Measurements from ENCODE around the gene ZNF608. TPM values are rescaled to one million over a fixed set of nuclear protein-coding genes. Genes with fewer than 3 reads are reported as not detected.

The ZNF608 gene
- total RNA-seq, 4 donors from 2014 or later, result 26.6 to 33.4 (median 29.5) TPM

- Histone ChIP-seq H3K4me1 (peaks cover 29 to 93% (median 86%) of the 10 kb centered on the region in 4 donors), H3K9me3 (no peaks in the 10 kb centered on the region), H3K4me3 (no peak overlapping the region), H3K27ac (replicated peaks in 1 of 4) (peak overlapping the region in 2 of 4 donors; percentile 12 to 16), H3K27me3 (no peaks in the 10 kb centered on the region), H3K36me3 (no peaks in the 10 kb centered on the region)
- WGBS, result 100% methylated on average over 1 of the region's 1 CpG
- intact Hi-C loops (cut with DNase I), result no loop called here
- TF ChIP-seq POLR2A (IDR thresholded peaks at IDR 0.05; ENCODE audit: low read depth), result no peak
- no peak for TF ChIP-seq CTCF (IDR thresholded peaks at IDR 0.05)
- no peak for TF ChIP-seq POLR2AphosphoS5 (IDR thresholded peaks at IDR 0.05)
- no peak for TF ChIP-seq EP300 (IDR thresholded peaks at IDR 0.05)
- DNase-seq (ENCODE audit: extremely low spot score), result no peak
Measured at GRCh38 chr5:124733329-124733650, 13.1 kb downstream of the ZNF608 start.

- TF ChIP-seq EP300 (IDR thresholded peaks at IDR 0.05) (no peak), POLR2AphosphoS5 (IDR thresholded peaks at IDR 0.05) (no peak), POLR2A (IDR thresholded peaks at IDR 0.05; ENCODE audit: low read depth) (no peak), CTCF (IDR thresholded peaks at IDR 0.05) (no peak)
- WGBS, result 95% methylated on average over 3 of the region's 3 CpGs
Measured at GRCh38 chr5:124732428-124733328, 13.8 kb downstream of the ZNF608 start.

GRCh38 chr5:124730381-124730780, 16.1 kb downstream of the ZNF608 start:
- H3K4me3 ChIP-seq, result no peak overlapping the region
- 63% methylated on average over 2 of the region's 2 CpGs for WGBS
- no peaks in the 10 kb centered on the region for H3K9me3 ChIP-seq
- H3K27ac ChIP-seq (replicated peaks in 1 of 4), result peak overlapping the region; percentile 40 to 57 (median 50)
- no peak for TF ChIP-seq EP300 (IDR thresholded peaks at IDR 0.05)
- no peak for TF ChIP-seq POLR2A (IDR thresholded peaks at IDR 0.05; ENCODE audit: low read depth)
- TF ChIP-seq POLR2AphosphoS5 (IDR thresholded peaks at IDR 0.05), result no peak
- no peak for TF ChIP-seq CTCF (IDR thresholded peaks at IDR 0.05)
- intact Hi-C loops (cut with DNase I), result no loop called here
- H3K27me3 ChIP-seq, result no peaks in the 10 kb centered on the region
- H3K4me1 ChIP-seq, result peaks cover 18 to 87% (median 74%) of the 10 kb centered on the region in 4 donors
- DNase-seq (ENCODE audit: extremely low spot score), result no peak
- no peaks in the 10 kb centered on the region for H3K36me3 ChIP-seq

More at GRCh38 chr5:124732428-124733328, 13.8 kb downstream of the ZNF608 start:
- Histone ChIP-seq H3K9me3 (no peaks in the 10 kb centered on the region), H3K4me1 (peaks cover 27 to 87% (median 81%) of the 10 kb centered on the region in 4 donors), H3K4me3 (no peak overlapping the region), H3K36me3 (no peaks in the 10 kb centered on the region), H3K27ac (replicated peaks in 1 of 4) (peak overlapping the region; percentile 15 to 57 (median 48)), H3K27me3 (no peaks in the 10 kb centered on the region)
- intact Hi-C loops (cut with DNase I), result no loop called here
- DNase-seq (ENCODE audit: extremely low spot score), result no peak

GRCh38 chr5:124729720-124730359, 16.6 kb downstream of the ZNF608 start:
- TF ChIP-seq EP300 (IDR thresholded peaks at IDR 0.05) (no peak), POLR2AphosphoS5 (IDR thresholded peaks at IDR 0.05) (no peak), CTCF (IDR thresholded peaks at IDR 0.05) (no peak), POLR2A (IDR thresholded peaks at IDR 0.05; ENCODE audit: low read depth) (no peak)

More at GRCh38 chr5:124729720-124730359, 16.6 kb downstream of the ZNF608 start:
- 83% methylated on average over 1 of the region's 1 CpG for WGBS
- Histone ChIP-seq H3K36me3 (no peaks in the 10 kb centered on the region), H3K9me3 (no peaks in the 10 kb centered on the region), H3K4me1 (peaks cover 14 to 87% (median 73%) of the 10 kb centered on the region in 4 donors), H3K27me3 (no peaks in the 10 kb centered on the region), H3K4me3 (no peak overlapping the region), H3K27ac (replicated peaks in 1 of 4) (peak overlapping the region; percentile 40 to 57 (median 50))
- intact Hi-C loops (cut with DNase I), result no loop called here
- DNase-seq (ENCODE audit: extremely low spot score), result no peak
